ENCODE data around the gene USP31.
A peak's percentile ranks its signal among the peaks of the same experiment; 100 is the strongest.

The USP31 gene

GRCh38 chr16:23149267-23149992 lies at the start of gene USP31:
Gene USP31, minus strand, starts transcription at chr16:23149452. Its CDS starts 182 bp downstream, at chr16:23149270.
- DNase-seq: peak; percentile 93 to 97 (median 95)

GRCh38 chr16:23196539-23196938 lies 47.3 kb upstream of the USP31 start:
- DNase-seq: peak in 1 of 3 experiments; percentile 17

- no peak for DNase-seq
These were observed 46.2 kb upstream of the USP31 start for GRCh38 chr16:23195366-23195978.

GRCh38 chr16:23194497-23195221 lies 45.4 kb upstream of the USP31 start:
- no peak for DNase-seq

GRCh38 chr16:23188911-23189310 lies 39.7 kb upstream of the USP31 start:
- DNase-seq: no peak

GRCh38 chr16:23187341-23187740 lies 38.1 kb upstream of the USP31 start:
- no peak for DNase-seq

- no peak for DNase-seq
These were observed 36.9 kb upstream of the USP31 start for GRCh38 chr16:23186171-23186570.

- no peak for DNase-seq
These were observed 36.4 kb upstream of the USP31 start for GRCh38 chr16:23185656-23186055.

GRCh38 chr16:23183543-23183862 lies 34.3 kb upstream of the USP31 start:
- no peak for DNase-seq

GRCh38 chr16:23182679-23183542 lies 33.7 kb upstream of the USP31 start, which contains the start of gene SCNN1G:
Gene SCNN1G, plus strand, starts transcription at chr16:23182745. Its CDS starts 3,527 bp downstream, at chr16:23186272.
- DNase-seq: peak; percentile 63 to 77 (median 73)

GRCh38 chr16:23182206-23182678 lies 33.0 kb upstream of the USP31 start:
- DNase-seq: peak; percentile 80 to 91 (median 85)

GRCh38 chr16:23181506-23181905 lies 32.3 kb upstream of the USP31 start:
- no peak for DNase-seq

GRCh38 chr16:23175651-23176050 lies 26.4 kb upstream of the USP31 start:
- DNase-seq: no peak

GRCh38 chr16:23174622-23175021 lies 25.4 kb upstream of the USP31 start:
- DNase-seq: no peak

GRCh38 chr16:23172994-23173393 lies 23.7 kb upstream of the USP31 start:
- DNase-seq: no peak

- no peak for DNase-seq
These were observed 23.3 kb upstream of the USP31 start for GRCh38 chr16:23172583-23172982.

GRCh38 chr16:23164736-23165135 lies 15.5 kb upstream of the USP31 start:
- DNase-seq: no peak

GRCh38 chr16:23163921-23164320 lies 14.7 kb upstream of the USP31 start:
- no peak for DNase-seq

- no peak for DNase-seq
These were observed 11.3 kb upstream of the USP31 start for GRCh38 chr16:23160574-23160973.

- no peak for DNase-seq
These were observed 10.8 kb upstream of the USP31 start for GRCh38 chr16:23160082-23160481.

GRCh38 chr16:23158114-23158513 lies 8.9 kb upstream of the USP31 start:
- no peak for DNase-seq

- DNase-seq: no peak
These were observed 7.8 kb upstream of the USP31 start for GRCh38 chr16:23156946-23157460.

GRCh38 chr16:23156110-23156509 lies 6.9 kb upstream of the USP31 start:
- no peak for DNase-seq
